ENCODE results near the gene SMC5. TPM values are rescaled to one million over a fixed set of nuclear protein-coding genes. Genes with fewer than 3 reads are reported as not detected.

Gene SMC5
- polyA plus RNA-seq, 1 of the 3 experiments (the other 2 are of a cell fraction): 5.3 TPM

DNA sequence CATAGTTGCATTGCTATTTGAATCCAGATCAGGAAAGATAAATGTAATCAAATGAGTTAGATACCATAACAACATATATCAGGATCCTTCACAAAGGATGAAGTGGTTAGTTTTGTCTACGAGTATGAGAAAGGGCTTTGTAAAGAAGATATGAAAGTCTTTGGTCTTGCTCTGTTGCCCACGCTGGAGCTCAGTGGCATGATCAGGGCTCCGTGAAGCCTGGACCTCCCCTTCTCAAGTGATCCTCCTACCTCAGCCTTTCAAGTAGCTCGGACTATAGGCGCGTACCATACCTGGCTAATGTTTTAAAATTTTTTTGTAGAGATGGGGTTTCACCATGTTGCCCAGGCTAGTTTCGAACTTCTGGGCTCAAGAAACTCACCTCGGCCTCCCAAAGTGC is 1.8 kb downstream of the SMC5 start:
- H2AFZ ChIP-seq (ENCODE audit: low read depth): no peak overlapping the region
- H3K4me3 ChIP-seq (ENCODE audit: low read depth in 2 of 2, low read length in 1 of 2): peak overlapping the region; percentile 88 to 97; a peak in 2 of 4 replicates
- DNase-seq: no peak
- 96% methylated on average over 8 of the region's 8 CpGs for WGBS (ENCODE audit: low lambda C conversion rate)
- no peak overlapping the region for H3K27ac ChIP-seq (ENCODE audit: low read depth in 2 of 2, low read length in 1 of 2)
- POLR2A ChIA-PET: interaction anchor here (0.7 kb wide), 1 partner anchor 11 kb away, joined by 3 read pairs; no protein-coding TSS in a partner anchor
- no peaks in the 10 kb centered on the region for H3K27me3 ChIP-seq (ENCODE audit: insufficient read depth)
- TF ChIP-seq, protein P1, sequence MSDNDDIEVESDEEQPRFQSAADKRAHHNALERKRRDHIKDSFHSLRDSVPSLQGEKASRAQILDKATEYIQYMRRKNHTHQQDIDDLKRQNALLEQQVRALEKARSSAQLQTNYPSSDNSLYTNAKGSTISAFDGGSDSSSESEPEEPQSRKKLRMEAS (IDR thresholded peaks at IDR 0.05; ENCODE audit: low read depth): no peak
- TF ChIP-seq, protein P2, sequence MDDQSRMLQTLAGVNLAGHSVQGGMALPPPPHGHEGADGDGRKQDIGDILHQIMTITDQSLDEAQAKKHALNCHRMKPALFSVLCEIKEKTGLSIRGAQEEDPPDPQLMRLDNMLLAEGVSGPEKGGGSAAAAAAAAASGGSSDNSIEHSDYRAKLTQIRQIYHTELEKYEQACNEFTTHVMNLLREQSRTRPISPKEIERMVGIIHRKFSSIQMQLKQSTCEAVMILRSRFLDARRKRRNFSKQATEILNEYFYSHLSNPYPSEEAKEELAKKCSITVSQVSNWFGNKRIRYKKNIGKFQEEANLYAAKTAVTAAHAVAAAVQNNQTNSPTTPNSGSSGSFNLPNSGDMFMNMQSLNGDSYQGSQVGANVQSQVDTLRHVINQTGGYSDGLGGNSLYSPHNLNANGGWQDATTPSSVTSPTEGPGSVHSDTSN (IDR thresholded peaks at IDR 0.05): no peak
- TF ChIP-seq TAF1 (IDR thresholded peaks at IDR 0.05; ENCODE audit: borderline replicate concordance, low read depth, low read length) (no peak), EZH2phosphoT487 (IDR thresholded peaks at IDR 0.05; ENCODE audit: borderline replicate concordance, low read depth) (no peak), MXI1 (IDR thresholded peaks at IDR 0.05; ENCODE audit: low read depth, low read length) (no peak)
- peak overlapping the region; percentile 92 for H3K4me2 ChIP-seq
- H3K4me1 ChIP-seq (ENCODE audit: control insufficient read depth in 1 of 2, insufficient read depth in 2 of 2, low read depth in 1 of 2, low read length in 1 of 2): peaks cover 18 to 28% of the 10 kb centered on the region in 2 experiments
- no peak overlapping the region for H3K9ac ChIP-seq
- CTCF ChIA-PET: interaction anchor here (0.6 to 1.2 kb wide), 3 partner anchors 9 to 333 kb away, joined by 3 read pairs; no protein-coding TSS in a partner anchor
- peaks cover 39% of the 10 kb centered on the region for H4K20me1 ChIP-seq (ENCODE audit: insufficient read depth)
- no peaks in the 10 kb centered on the region for H3K9me3 ChIP-seq
- peaks cover 38 to 57% of the 10 kb centered on the region in 2 experiments for H3K36me3 ChIP-seq (replicated peaks in 1 of 2; ENCODE audit: control insufficient read depth in 1 of 2, insufficient read depth in 2 of 2, low read length in 1 of 2)
- H3K79me2 ChIP-seq (ENCODE audit: insufficient read depth): peaks cover 88% of the 10 kb centered on the region
- H3F3A ChIP-seq (replicated peaks; ENCODE audit: insufficient read depth): peaks cover 13% of the 10 kb centered on the region
- no peaks in the 10 kb centered on the region for H3K9me2 ChIP-seq

DNA sequence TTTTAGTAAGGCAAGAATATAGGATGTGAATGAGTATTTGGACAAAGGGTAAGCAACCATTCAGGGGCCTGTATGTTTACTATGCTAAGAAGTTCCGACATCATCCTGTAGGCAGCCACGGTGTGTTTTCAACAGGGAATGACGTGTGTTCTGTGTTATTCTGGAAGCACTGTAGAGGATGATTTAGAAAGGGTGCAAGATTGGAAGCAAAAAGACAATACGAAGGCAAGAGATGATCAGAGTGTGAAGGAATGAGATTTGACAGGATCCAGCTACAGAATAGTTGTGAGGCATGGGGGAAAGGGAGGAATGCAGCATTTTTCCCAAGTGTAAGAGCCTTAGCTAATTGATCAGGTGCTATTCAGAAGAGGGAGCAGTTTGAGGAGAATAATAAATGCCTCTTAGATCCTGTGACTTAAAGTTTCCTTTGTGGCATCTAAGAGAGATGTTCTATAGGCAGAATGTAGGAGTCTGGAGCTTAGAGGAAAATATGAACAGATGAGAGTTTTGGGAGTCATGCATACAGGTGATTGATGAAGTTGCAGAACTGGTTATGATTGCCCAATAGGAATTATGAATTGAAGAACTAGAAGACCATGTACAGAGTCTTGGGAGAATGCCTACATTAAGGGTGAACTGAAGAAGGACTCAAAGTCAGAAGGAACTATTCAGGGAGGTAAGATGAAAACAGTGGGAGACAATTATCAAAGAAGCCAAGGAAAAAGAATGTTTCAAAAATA is 2.5 kb downstream of the SMC5 start:
- CTCF ChIA-PET: interaction anchor here (1.2 kb wide), 1 partner anchor 9 kb away, joined by 3 read pairs; no protein-coding TSS in a partner anchor
- peaks cover 18 to 28% of the 10 kb centered on the region in 2 experiments for H3K4me1 ChIP-seq (ENCODE audit: control insufficient read depth in 1 of 2, insufficient read depth in 2 of 2, low read depth in 1 of 2, low read length in 1 of 2)
- POLR2A ChIA-PET: no interaction called here
- no peak for DNase-seq
- H2AFZ ChIP-seq (ENCODE audit: low read depth): no peak overlapping the region
- H3K9ac ChIP-seq: no peak overlapping the region
- H3F3A ChIP-seq (replicated peaks; ENCODE audit: insufficient read depth): peaks cover 13% of the 10 kb centered on the region
- 97% methylated on average over 4 of the region's 4 CpGs for WGBS (ENCODE audit: low lambda C conversion rate)
- peaks cover 39% of the 10 kb centered on the region for H4K20me1 ChIP-seq (ENCODE audit: insufficient read depth)
- peak overlapping the region in 1 of 2 experiments; percentile 88; a peak in 2 of 4 replicates for H3K4me3 ChIP-seq (ENCODE audit: low read depth in 2 of 2, low read length in 1 of 2)
- no peaks in the 10 kb centered on the region for H3K9me3 ChIP-seq
- H3K27me3 ChIP-seq (ENCODE audit: insufficient read depth): no peaks in the 10 kb centered on the region
- no peak for TF ChIP-seq FOXM1 (IDR thresholded peaks at IDR 0.05; ENCODE audit: low read depth)
- no peak for TF ChIP-seq GABPA (IDR thresholded peaks at IDR 0.05; ENCODE audit: low read depth)
- no peak for TF ChIP-seq FOXJ3 (CRISPR knock-in tag; IDR thresholded peaks at IDR 0.05)
- peak overlapping the region; percentile 92 for H3K4me2 ChIP-seq
- H3K36me3 ChIP-seq (replicated peaks in 1 of 2; ENCODE audit: control insufficient read depth in 1 of 2, insufficient read depth in 2 of 2, low read length in 1 of 2): peaks cover 45 to 64% of the 10 kb centered on the region in 2 experiments
- H3K27ac ChIP-seq (ENCODE audit: low read depth in 2 of 2, low read length in 1 of 2): no peak overlapping the region
- peaks cover 93% of the 10 kb centered on the region for H3K79me2 ChIP-seq (ENCODE audit: insufficient read depth)
- no peaks in the 10 kb centered on the region for H3K9me2 ChIP-seq
